T-cell (primary cell): ENCODE results near the gene FIBCD1. TPM values are rescaled to one million over a fixed set of nuclear protein-coding genes. Genes with fewer than 3 reads are reported as not detected.
"Not testable (repeated sequence)": the region's sequence is repeated elsewhere in the genome, so short reads cannot be mapped to it uniquely, and the experiment has no call there.

Experiments used
- ATAC-seq, 4 experiments: fragments of 200-7000 bp in 3 of 4; fragments of 150-1000 bp in 1 of 4; cut with Tn5 transposase; replicated peaks in 1 of 4; 1 replicate in 3 of 4; 2 replicates in 1 of 4; pipeline ENCODE4 v1.10.0; 2021; ENCODE audit warnings: moderate library complexity in 3 of 4, mild to moderate bottlenecking in 2 of 4, moderate number of reproducible peaks in 1 of 4
- CTCF ChIA-PET, 2 donors: fragments of 300-600 bp; sonication (Branson Sonifier 250); formaldehyde crosslinking; loops; one replicate each; lab custom pipeline; 2022; ENCODE audit warnings: antibody characterized with exemption in 2 of 2; lab: Charles Lee
- POLR2A ChIA-PET, 2 donors: fragments of 300-600 bp; sonication (Branson Sonifier 250); formaldehyde crosslinking; loops; one replicate each; lab custom pipeline; 2022; ENCODE audit warnings: antibody characterized with exemption in 2 of 2; lab: Charles Lee
- DNase-seq, 35 experiments: peaks; one replicate each; pipeline versions ENCODE4 v3.0.0 to v3.0.0-alpha.2; 2013 to 2023
- H3K27ac ChIP-seq: one replicate; pipeline ENCODE4 v1.5.1; 2013; ENCODE audit warnings: low read length
- H3K27me3 ChIP-seq, 2 experiments: replicated peaks in 1 of 2; 1 replicate in 1 of 2; 2 replicates in 1 of 2; pipeline versions ENCODE4 v1.6.1 to v1.7.0; 2013; ENCODE audit warnings: low read length in 1 of 2, mixed read lengths in 1 of 2; ENCODE audit not compliant: control insufficient read depth in 2 of 2, insufficient read depth in 2 of 2; ENCODE audit errors: extremely low read depth in 1 of 2
- H3K36me3 ChIP-seq, 2 donors: 1 replicate in 1 of 2; 2 replicates in 1 of 2; pipeline versions ENCODE4 v1.6.1 to v1.7.0; 2013; ENCODE audit warnings: low read length in 1 of 2; ENCODE audit not compliant: control insufficient read depth in 2 of 2, insufficient read depth in 1 of 2; ENCODE audit errors: extremely low read depth in 1 of 2
- H3K4me1 ChIP-seq, 2 experiments: 1 replicate in 1 of 2; 2 replicates in 1 of 2; pipeline versions ENCODE4 v1.6.1 to v1.7.0; 2013; ENCODE audit warnings: low read length in 2 of 2, mixed read lengths in 1 of 2; ENCODE audit not compliant: insufficient read depth in 2 of 2, control insufficient read depth in 1 of 2; ENCODE audit errors: extremely low read depth in 1 of 2
- H3K4me3 ChIP-seq, 2 donors: 1 replicate in 1 of 2; 2 replicates in 1 of 2; pipeline versions ENCODE4 v1.5.1 to v1.7.0; 2013; ENCODE audit warnings: mild to moderate bottlenecking in 2 of 2, low read length in 1 of 2, moderate library complexity in 1 of 2; ENCODE audit not compliant: control insufficient read depth in 1 of 2; ENCODE audit errors: extremely low read depth in 1 of 2
- H3K9me3 ChIP-seq: 2 replicates; pipeline ENCODE4 v1.7.0; 2013
- H3K27ac Mint-ChIP-seq, 2 donors: one replicate each; pipeline ENCODE4 v1.8.0; 2020 to 2021; ENCODE audit warnings: mild to moderate bottlenecking in 2 of 2, mixed read lengths in 2 of 2
- H3K27me3 Mint-ChIP-seq, 2 donors: one replicate each; pipeline ENCODE4 v1.8.0; 2021 to 2022; ENCODE audit warnings: mixed read lengths in 2 of 2
- H3K36me3 Mint-ChIP-seq: one replicate; pipeline ENCODE4 v1.8.0; 2021; ENCODE audit warnings: mixed read lengths
- H3K4me1 Mint-ChIP-seq, 3 donors: one replicate each; pipeline ENCODE4 v1.8.0; 2020 to 2022; ENCODE audit warnings: mixed read lengths in 3 of 3, mild to moderate bottlenecking in 1 of 3
- H3K4me3 Mint-ChIP-seq, 3 donors: one replicate each; pipeline ENCODE4 v1.8.0; 2020 to 2022; ENCODE audit warnings: mild to moderate bottlenecking in 3 of 3, mixed read lengths in 3 of 3, moderate library complexity in 3 of 3
- H3K9me3 Mint-ChIP-seq, 3 donors: one replicate each; pipeline ENCODE4 v1.8.0; 2020 to 2022; ENCODE audit warnings: mixed read lengths in 3 of 3
- WGBS: methylation state at CpG from one replicate; pipeline ENCODE4 v1.1.5; 2013; ENCODE audit warnings: missing lambda C conversion rate; ENCODE audit not compliant: insufficient coverage; 5-methylcytosine and 5-hydroxymethylcytosine counted together
- total RNA-seq, 35 experiments: library from RNA in 6 of 35; stranded (reverse) in 6 of 35; fragments of 120-200 nt in 1 of 35; gene quantifications; one replicate each; pipeline versions ENCODE4 v1.2.1 to v1.2.4 and lab custom pipeline; 2013 to 2026

Gene FIBCD1
- total RNA-seq, 5 donors from 2014 or later (not counting 1 experiment from before 2014, with no cell fraction given): not detected

DNA sequence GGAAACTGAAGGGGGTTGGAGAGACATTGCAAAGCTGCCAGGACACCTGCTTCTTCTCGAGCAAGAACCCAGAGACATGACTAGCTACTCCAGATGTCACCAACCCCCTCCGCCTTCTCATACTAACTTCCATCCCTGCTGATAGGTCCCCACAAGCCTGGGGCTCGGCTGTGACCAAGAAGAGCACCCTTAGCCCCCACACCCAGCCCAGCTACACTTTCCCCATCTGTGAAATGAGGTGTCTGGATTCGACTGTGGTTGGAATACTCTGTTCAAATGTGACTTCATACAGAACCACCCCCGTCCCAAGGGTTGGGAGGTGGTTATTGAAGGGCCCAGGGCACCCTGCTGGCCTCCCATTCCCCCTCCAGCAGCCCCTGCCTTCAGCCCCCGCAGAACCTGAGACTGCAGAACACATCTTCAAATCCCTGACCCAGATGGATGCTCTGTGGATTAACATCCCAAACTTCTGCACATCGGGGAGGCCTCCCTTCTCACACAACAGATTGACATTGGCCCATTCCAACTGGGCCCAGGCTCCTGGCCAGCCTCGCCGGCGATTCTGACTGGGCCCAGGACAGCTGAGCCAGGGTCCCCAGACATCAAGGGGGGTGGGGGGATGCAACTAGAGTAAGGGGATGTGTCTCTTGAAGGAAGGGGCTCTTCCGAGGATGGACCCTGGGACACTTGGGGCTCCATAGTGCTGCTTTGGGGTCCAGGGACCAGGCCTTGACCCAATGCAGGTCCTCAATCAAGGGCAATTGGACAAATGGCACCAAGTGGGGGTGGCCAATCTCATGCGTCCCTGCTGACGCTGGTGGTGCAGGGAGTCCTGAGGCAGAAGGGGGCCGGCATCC is 21.7 kb upstream of the FIBCD1 start:
- H3K27me3 ChIP-seq: peaks cover 0 to 33% of the 10 kb centered on the region in 2 experiments
- DNase-seq (no peak), ATAC-seq (no peak)
- Mint-ChIP-seq H3K27me3 (peaks cover 0 to 6% of the 10 kb centered on the region in 2 donors), H3K4me3 (no peak overlapping the region), H3K4me1 (no peaks in the 10 kb centered on the region), H3K36me3 (no peaks in the 10 kb centered on the region), H3K9me3 (peaks cover 0 to 5% (median 0%) of the 10 kb centered on the region in 3 donors), H3K27ac (no peak overlapping the region)
- no peaks in the 10 kb centered on the region for H3K4me1 ChIP-seq
- H3K27ac ChIP-seq: no peak overlapping the region
- ChIA-PET POLR2A (no interaction called here), CTCF (no interaction called here)
- H3K36me3 ChIP-seq: no peaks in the 10 kb centered on the region
- no peak overlapping the region for H3K4me3 ChIP-seq
- no peaks in the 10 kb centered on the region for H3K9me3 ChIP-seq
- 76% methylated on average over 8 of the region's 14 CpGs for WGBS

DNA sequence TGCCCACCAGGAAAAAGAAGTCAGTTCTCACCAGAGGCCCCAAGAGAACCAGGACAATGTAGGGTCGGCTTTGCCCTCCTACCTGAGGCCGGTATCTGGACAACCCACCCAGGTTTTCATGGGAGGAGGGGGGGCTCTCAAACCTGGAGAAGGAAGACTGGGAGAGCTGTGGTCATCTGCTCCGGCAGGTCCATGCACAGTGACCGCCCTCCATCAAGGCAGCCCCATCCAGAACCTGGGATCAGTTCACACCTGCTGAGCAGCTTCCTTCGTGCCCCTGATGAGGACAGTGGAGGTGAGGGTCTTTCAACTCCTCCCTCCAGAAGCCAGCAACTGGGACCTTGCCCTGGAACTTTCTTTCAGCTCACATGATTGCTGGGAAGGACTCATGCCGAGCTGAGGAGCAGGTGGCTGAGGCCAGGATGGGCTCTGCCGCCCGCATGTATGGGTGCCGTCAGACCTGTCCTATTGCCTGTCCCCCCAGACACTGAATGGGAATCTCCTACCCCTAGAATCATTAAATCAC is 20.8 kb upstream of the FIBCD1 start:
- Histone ChIP-seq H3K27ac (no peak overlapping the region), H3K27me3 (peaks cover 0 to 37% of the 10 kb centered on the region in 2 experiments), H3K4me3 (no peak overlapping the region), H3K4me1 (no peaks in the 10 kb centered on the region), H3K36me3 (no peaks in the 10 kb centered on the region), H3K9me3 (no peaks in the 10 kb centered on the region)
- POLR2A ChIA-PET: no interaction called here
- no peak for DNase-seq
- ATAC-seq: no peak
- Mint-ChIP-seq H3K4me1 (no peaks in the 10 kb centered on the region), H3K4me3 (no peak overlapping the region), H3K36me3 (no peaks in the 10 kb centered on the region), H3K9me3 (peaks cover 0 to 5% (median 0%) of the 10 kb centered on the region in 3 donors), H3K27ac (no peak overlapping the region), H3K27me3 (peaks cover 0 to 6% of the 10 kb centered on the region in 2 donors)
- CTCF ChIA-PET: no interaction called here
- 76% methylated on average over 2 of the region's 9 CpGs for WGBS

DNA sequence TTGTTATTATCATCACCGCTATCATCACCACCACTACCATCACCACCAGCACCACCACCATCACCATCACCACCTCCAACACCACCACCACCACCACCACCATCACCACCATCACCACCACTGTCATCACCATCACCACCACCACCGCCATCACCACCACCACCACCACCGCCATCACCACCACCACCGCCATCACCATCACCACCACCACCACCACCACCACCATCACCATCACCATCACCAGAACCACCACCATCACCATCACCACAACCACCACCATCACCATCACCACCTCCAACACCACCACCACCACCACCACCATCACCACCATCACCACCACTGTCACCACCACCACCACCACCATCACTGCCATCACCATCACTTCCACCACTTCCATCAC is 19.5 kb upstream of the FIBCD1 start:
- H3K4me1 ChIP-seq, ATAC-seq, H3K9me3 ChIP-seq, H3K4me3 Mint-ChIP-seq, POLR2A ChIA-PET, H3K36me3 Mint-ChIP-seq, H3K9me3 Mint-ChIP-seq, H3K4me1 Mint-ChIP-seq, CTCF ChIA-PET, H3K27ac Mint-ChIP-seq, H3K27ac ChIP-seq, H3K27me3 Mint-ChIP-seq, H3K36me3 ChIP-seq, DNase-seq, H3K4me3 ChIP-seq: not testable (repeated sequence)
- peaks cover 0 to 37% of the 10 kb centered on the region in 2 experiments for H3K27me3 ChIP-seq
- 53% methylated on average over 4 of the region's 4 CpGs for WGBS

DNA sequence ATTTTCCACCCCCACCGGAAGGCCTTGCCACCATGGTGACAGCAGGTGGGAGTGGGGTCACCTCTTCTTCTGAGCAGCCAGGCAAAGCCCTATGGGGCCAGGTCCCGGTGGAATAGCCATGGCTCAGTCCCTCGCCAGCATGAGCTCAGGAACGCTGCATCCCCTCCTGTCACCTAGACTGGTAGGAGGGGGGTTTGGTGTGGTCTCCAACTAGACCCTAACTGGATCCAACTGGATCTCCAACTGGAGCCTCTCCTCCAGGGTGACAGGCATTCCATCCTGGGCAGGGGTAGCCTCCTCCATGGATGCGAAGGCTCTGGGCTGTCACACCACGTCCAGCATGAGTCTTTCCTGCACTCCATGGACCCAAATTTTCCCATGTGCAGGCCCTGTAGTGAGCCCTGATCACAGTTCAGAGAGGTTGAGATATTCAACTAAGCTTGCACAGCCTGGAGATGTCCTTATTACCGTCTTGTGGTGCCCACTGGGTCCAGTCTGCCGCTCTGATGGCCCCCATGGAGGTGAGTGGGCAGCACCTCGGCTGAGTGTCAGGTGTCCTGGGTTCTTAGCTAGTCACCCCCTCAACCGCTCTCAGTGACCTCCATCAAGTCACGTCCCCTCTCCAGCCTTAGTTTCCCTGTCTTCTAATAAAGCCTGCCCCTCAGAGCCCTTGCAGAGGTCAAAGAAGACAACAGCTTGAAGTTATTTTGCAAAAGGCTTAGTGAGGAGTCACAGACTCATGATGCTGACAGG is 18.6 kb upstream of the FIBCD1 start:
- H3K9me3 Mint-ChIP-seq: peaks cover 0 to 5% (median 0%) of the 10 kb centered on the region in 3 donors
- ChIA-PET POLR2A (no interaction called here), CTCF (no interaction called here)
- H3K27me3 ChIP-seq: peaks cover 0 to 41% of the 10 kb centered on the region in 2 experiments
- DNase-seq (no peak), ATAC-seq (no peak)
- 91% methylated on average over 6 of the region's 11 CpGs for WGBS
- H3K27ac ChIP-seq: no peak overlapping the region
- no peaks in the 10 kb centered on the region for H3K36me3 Mint-ChIP-seq
- no peak overlapping the region for H3K4me3 Mint-ChIP-seq
- H3K4me3 ChIP-seq: no peak overlapping the region
- H3K27ac Mint-ChIP-seq: no peak overlapping the region
- H3K4me1 ChIP-seq: no peaks in the 10 kb centered on the region
- no peaks in the 10 kb centered on the region for H3K4me1 Mint-ChIP-seq
- no peaks in the 10 kb centered on the region for H3K36me3 ChIP-seq
- no peaks in the 10 kb centered on the region for H3K9me3 ChIP-seq
- H3K27me3 Mint-ChIP-seq: peaks cover 0 to 6% of the 10 kb centered on the region in 2 donors

DNA sequence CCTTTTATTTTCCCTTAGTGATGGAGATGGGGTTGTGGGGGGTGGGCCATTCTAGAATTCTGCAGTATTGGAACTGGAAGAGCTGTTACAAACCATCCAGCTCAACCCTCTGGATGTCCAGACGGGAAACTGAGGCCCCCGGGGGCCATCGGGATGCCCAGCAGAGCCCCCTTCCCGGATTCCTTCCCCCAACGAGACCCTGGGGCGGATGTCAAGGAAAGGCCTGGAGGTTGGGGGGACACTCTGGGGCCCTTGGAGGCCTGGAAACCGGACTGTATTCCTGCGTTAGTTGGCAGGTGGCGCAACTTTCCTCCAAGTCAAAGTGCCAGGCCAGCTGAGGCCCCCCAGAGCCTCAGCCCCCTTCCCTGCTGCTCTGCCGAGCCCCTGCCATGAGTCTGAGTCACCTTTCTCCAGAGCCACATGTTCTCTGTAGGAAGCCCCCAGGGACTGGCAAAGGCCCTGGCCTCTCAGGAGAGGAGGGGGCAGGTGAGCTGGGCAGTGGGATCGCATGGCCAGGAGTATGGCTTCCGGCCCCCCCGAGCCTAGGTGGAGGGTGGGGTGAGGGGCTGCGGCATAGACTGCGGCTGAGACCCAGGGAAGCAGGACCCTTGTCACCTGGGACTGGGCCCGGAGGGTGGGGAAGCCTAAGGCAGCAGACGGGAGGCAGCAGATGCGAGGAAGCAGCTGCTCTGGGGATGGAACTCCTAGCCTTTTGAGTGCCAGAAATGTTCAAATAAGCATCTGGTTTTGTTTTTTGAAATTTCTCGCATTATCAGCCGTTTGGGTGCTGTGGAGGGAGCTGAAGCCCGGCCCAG is 17.8 kb upstream of the FIBCD1 start:
- Histone ChIP-seq H3K4me1 (no peaks in the 10 kb centered on the region), H3K27ac (no peak overlapping the region), H3K27me3 (peaks cover 0 to 38% of the 10 kb centered on the region in 2 experiments), H3K36me3 (no peaks in the 10 kb centered on the region), H3K4me3 (no peak overlapping the region), H3K9me3 (no peaks in the 10 kb centered on the region)
- CTCF ChIA-PET: no interaction called here
- ATAC-seq: no peak
- H3K36me3 Mint-ChIP-seq: no peaks in the 10 kb centered on the region
- DNase-seq: no peak
- peaks cover 0 to 8% of the 10 kb centered on the region in 2 donors for H3K27me3 Mint-ChIP-seq
- POLR2A ChIA-PET: no interaction called here
- H3K9me3 Mint-ChIP-seq: peaks cover 0 to 5% (median 0%) of the 10 kb centered on the region in 3 donors
- 78% methylated on average over 21 of the region's 21 CpGs for WGBS
- H3K27ac Mint-ChIP-seq: no peak overlapping the region
- no peak overlapping the region for H3K4me3 Mint-ChIP-seq
- H3K4me1 Mint-ChIP-seq: no peaks in the 10 kb centered on the region
